Activated CD4-positive, alpha-beta T cell treated with anti-CD3 and anti-CD28 coated beads, Interleukin-2, amount 50 U/mL, for 48 hours (primary cell): Measurements from ENCODE around the gene DENND6B.
A peak's percentile ranks its signal among the peaks of the same experiment; 100 is the strongest.

Experiments used
- DNase-seq, 2 experiments: peaks; one replicate each; pipeline ENCODE4 v3.0.0-alpha.2; 2020

Gene DENND6B

GRCh38 chr22:50268655-50269113 is 58.1 kb downstream of the DENND6B start:
- no peak for DNase-seq

- peak; percentile 61 to 65 for DNase-seq
These were observed 59.0 kb downstream of the DENND6B start for GRCh38 chr22:50267591-50268390.

DNA sequence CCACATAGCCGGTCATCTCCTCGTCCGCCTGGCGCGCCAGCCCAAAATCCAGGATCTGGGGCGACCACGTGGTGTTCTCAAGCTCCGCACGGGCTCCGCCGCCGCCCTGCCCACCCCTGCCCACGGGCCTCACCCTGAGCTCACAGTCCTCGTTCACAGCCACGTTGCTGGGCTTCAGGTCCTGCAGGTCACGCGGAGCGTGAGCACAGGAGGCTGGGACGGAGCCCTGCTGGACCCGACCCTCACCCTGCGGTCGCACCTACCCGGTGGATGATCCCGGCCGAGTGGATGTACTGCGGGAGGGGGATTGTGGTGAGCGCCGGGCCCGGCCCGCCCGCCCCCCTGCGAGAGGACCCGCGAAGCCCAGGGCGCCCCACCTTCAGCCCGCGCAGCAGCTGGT is 59.8 kb downstream of the DENND6B start:
- no peak for DNase-seq

GRCh38 chr22:50264946-50265669 is 61.7 kb downstream of the DENND6B start:
- no peak for DNase-seq

GRCh38 chr22:50264104-50264745 is 62.6 kb downstream of the DENND6B start:
- DNase-seq, result no peak

DNA sequence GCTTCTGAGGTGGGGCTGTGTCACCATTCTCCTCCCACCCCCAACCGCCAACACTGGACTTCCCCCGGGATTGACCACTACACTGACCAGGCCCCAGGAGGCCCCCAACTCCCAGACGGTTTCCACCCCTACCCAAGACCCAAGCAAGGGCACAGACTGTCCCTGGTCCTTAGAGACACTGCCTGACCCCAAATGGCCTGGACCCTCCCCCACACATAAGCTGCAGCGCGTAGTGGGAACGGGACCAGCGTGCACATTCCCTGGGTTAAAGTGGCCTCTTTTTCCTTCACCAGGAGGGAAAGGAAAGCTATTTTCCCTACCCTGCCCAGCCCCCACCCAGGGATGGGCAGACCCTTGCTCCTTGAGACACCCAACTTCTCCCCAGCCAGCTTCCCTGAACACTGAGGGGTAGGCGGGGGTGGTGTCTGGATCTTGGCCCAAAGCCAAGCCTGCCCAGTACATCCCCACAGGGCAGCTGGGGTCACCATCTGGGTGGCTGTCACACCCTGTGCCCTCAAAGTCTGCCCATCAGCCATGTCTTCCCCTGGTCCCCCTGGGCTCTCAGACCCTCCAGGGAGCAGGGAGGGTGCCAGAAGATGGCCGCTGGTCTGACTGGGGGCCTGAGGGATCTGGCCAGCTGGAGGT is 63.7 kb downstream of the DENND6B start:
- no peak for DNase-seq

DNA sequence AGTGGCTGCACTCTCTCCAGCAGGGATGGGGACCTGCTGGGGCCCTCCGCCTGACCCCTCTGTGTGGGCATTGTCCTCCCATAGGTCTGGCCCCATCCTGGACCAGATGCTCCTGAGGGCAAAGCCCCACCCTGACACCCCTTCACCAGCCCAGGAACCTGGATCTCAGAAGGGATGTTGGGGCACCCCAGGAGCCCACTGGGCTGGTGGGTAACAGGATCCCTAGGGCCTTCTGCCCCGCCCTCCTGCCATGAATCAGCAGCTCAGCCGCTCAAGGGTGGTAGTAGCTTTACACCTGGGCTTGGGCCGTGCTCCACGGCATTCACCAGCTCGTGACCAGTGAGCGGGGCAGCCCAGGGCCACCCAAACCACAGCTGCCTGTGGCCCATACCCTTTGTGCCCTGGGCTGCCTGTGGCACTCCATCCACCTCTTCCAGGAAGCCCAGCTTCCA is 64.3 kb downstream of the DENND6B start:
- no peak for DNase-seq

- DNase-seq, result no peak
These were observed 65.0 kb downstream of the DENND6B start, which contains the start of gene MAPK12 for GRCh38 chr22:50261615-50262459. Gene MAPK12, minus strand, starts transcription at chr22:50261683. Its CDS starts 174 bp downstream, at chr22:50261509.

DNA sequence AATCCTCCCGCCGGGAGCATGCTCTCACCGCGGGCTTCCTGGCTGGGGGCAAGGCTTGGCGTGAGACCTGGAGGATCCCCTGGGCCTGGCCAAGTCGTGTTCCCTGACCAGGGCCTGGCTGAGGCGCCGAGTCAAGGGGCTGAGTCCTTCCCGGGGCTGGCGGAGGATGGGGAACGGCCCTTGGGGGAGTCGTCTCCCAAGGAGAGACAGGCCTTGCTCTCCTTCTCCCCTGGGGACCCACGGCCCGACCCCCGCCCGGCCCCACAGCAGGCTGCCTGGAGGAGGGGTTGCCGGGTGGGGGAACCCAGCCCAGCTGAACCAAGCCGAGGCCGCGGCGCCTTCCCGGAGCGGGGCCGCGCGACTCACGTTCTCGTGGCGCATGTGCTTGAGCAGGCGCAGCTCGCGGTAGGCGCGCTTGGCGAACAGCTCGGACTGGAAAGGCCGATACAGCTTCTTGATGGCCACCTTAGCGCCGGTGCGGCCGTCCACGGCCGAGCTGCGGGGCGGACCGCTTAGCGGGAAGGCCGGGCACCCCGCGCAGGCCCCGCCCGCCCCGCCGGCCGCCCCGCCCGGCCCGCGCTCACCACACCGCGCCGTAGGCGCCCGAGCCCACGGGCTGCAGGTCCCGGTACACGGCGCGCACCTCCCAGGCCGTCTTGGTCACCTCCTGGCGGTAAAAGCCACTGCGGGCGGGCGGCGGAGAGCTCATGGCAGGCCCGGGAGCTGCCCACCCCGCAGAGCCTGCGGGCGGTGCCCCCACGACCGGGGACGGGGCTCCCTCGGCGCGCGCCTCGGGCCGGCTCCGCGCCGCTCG is 65.8 kb downstream of the DENND6B start:
- peak; percentile 55 to 56 for DNase-seq

GRCh38 chr22:50260434-50260800 is 66.4 kb downstream of the DENND6B start:
- DNase-seq, result no peak

- no peak for DNase-seq
These were observed 67.5 kb downstream of the DENND6B start for GRCh38 chr22:50259302-50259701.
